Spleen (tissue), 11 donors: ENCODE measurements around the gene CER1. TPM values are rescaled to one million over a fixed set of nuclear protein-coding genes. Genes with fewer than 3 reads are reported as not detected.

Source experiments
- DNase-seq: peaks from one replicate; pipeline ENCODE4 v3.0.0-alpha.2; 2020
- H3K27ac ChIP-seq, 8 donors: fragments of 200-600 bp; sonication (generic) in 7 of 8; 1 replicate in 4 of 8; 2 replicates in 4 of 8; pipeline versions ENCODE4 v1.5.0 to v1.8.0; 2016 to 2021; ENCODE audit warnings: inconsistent platforms in 4 of 8, mild to moderate bottlenecking in 4 of 8, moderate library complexity in 1 of 8
- H3K27me3 ChIP-seq, 7 donors: fragments of 200-600 bp; sonication (generic) in 6 of 7; replicated peaks in 1 of 7; 1 replicate in 4 of 7; 2 replicates in 3 of 7; pipeline versions ENCODE4 v1.5.0 to v1.8.0; 2016 to 2021; ENCODE audit warnings: inconsistent platforms in 3 of 7, mild to moderate bottlenecking in 1 of 7
- H3K36me3 ChIP-seq, 6 donors: fragments of 200-600 bp; sonication (generic) in 5 of 6; 1 replicate in 4 of 6; 2 replicates in 2 of 6; pipeline versions ENCODE4 v1.5.0 to v1.8.0; 2016 to 2021; ENCODE audit warnings: inconsistent platforms in 2 of 6
- H3K4me1 ChIP-seq, 6 donors: fragments of 200-600 bp; sonication (generic) in 5 of 6; 1 replicate in 3 of 6; 2 replicates in 3 of 6; pipeline versions ENCODE4 v1.5.0 to v1.8.0; 2016 to 2021; ENCODE audit warnings: inconsistent platforms in 3 of 6
- H3K4me3 ChIP-seq, 8 donors: fragments of 200-600 bp; sonication (generic) in 7 of 8; 1 replicate in 4 of 8; 2 replicates in 4 of 8; pipeline versions ENCODE4 v1.5.0 to v1.8.0; 2016 to 2021; ENCODE audit warnings: inconsistent platforms in 4 of 8, mild to moderate bottlenecking in 4 of 8, moderate library complexity in 2 of 8
- H3K9me3 ChIP-seq, 8 donors: fragments of 200-600 bp; sonication (generic) in 7 of 8; 1 replicate in 4 of 8; 2 replicates in 4 of 8; pipeline versions ENCODE4 v1.5.0 to v1.8.0; 2016 to 2021; ENCODE audit warnings: inconsistent platforms in 4 of 8
- POLR2A ChIP-seq, 3 donors: fragments of 450-650 bp; IDR thresholded peaks; one replicate each; pipeline ENCODE4 v1.5.1; 2017; ENCODE audit warnings: antibody characterized with exemption in 3 of 3, mild to moderate bottlenecking in 1 of 3
- POLR2AphosphoS5 ChIP-seq, 3 donors: sonication (generic); formaldehyde crosslinking; IDR thresholded peaks; one replicate each; pipeline ENCODE4 v1.5.1; 2017; ENCODE audit warnings: antibody characterized with exemption in 3 of 3
- WGBS, 5 donors: extraction: QIAGEN DNeasy Blood & Tissue Kit in 3 of 5; methylation state at CpG; one replicate each; pipeline versions ENCODE4 v1.1.5 to v1.1.7; 2013 to 2018; 5-methylcytosine and 5-hydroxymethylcytosine counted together
- intact Hi-C: fragments of 100-400 bp; cut with DNase I; formaldehyde crosslinking; loops from one replicate; pipeline ENCODE4 v1.15.0; 2023; ENCODE audit warnings: low total_unique reads
- polyA plus RNA-seq, 3 donors: library from polyadenylated mRNA; stranded (reverse); fragments of 200-250 nt; gene quantifications; one replicate each; pipeline ENCODE4 v1.2.1, GENCODE V29; 2013
- total RNA-seq, 7 donors: library from RNA; depleted of rRNA in 3 of 7; stranded (reverse); fragments of >200 nt in 3 of 7; fragmentation: NEBNext Ultra II Directional in 4 of 7; extraction: Animal tissue kit (Norgen Biotek cat#: 25700) in 4 of 7; gene quantifications; one replicate each; pipeline versions ENCODE4 v1.1.0 to v1.2.1, GENCODE V29; 2016 to 2021
- TF ChIP-seq, protein P1 (sequence below), 11 experiments: fragments of 200-600 bp in 7 of 11; fragments of 450-650 bp in 4 of 11; sonication (generic) in 4 of 11; IDR thresholded peaks in 8 of 11; conservative IDR thresholded peaks in 3 of 11; 1 replicate in 7 of 11; 2 replicates in 4 of 11; pipeline versions ENCODE4 v1.4.0 to v1.8.0; 2016 to 2021; ENCODE audit warnings: antibody characterized with exemption in 11 of 11, inconsistent platforms in 4 of 11, mild to moderate bottlenecking in 1 of 11
- donor health status: healthy with polysubstance abuse.
- donor health status: DM: no; HTN: no; CAD: no; lungs with moderate emphysema.
- donor health status: DM: no; HTN: no; CAD: no.
- donor health status: Bipolar disorder and iron deficiency.
- donor health status: healthy.
- donor health status: DM: no; HTN: no; CAD: no.
- donor health status: DM: yes; HTN: yes; CAD: no.

CER1 gene
- total and polyA plus RNA-seq, 10 donors: not detected

- H3K36me3 ChIP-seq: no peaks in the 10 kb centered on the region
- no peak for TF ChIP-seq POLR2A (IDR thresholded peaks at IDR 0.05)
- no peak for TF ChIP-seq POLR2AphosphoS5 (IDR thresholded peaks at IDR 0.05)
- TF ChIP-seq, protein P1, sequence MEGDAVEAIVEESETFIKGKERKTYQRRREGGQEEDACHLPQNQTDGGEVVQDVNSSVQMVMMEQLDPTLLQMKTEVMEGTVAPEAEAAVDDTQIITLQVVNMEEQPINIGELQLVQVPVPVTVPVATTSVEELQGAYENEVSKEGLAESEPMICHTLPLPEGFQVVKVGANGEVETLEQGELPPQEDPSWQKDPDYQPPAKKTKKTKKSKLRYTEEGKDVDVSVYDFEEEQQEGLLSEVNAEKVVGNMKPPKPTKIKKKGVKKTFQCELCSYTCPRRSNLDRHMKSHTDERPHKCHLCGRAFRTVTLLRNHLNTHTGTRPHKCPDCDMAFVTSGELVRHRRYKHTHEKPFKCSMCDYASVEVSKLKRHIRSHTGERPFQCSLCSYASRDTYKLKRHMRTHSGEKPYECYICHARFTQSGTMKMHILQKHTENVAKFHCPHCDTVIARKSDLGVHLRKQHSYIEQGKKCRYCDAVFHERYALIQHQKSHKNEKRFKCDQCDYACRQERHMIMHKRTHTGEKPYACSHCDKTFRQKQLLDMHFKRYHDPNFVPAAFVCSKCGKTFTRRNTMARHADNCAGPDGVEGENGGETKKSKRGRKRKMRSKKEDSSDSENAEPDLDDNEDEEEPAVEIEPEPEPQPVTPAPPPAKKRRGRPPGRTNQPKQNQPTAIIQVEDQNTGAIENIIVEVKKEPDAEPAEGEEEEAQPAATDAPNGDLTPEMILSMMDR (IDR thresholded peaks at IDR 0.05 in 8 of 11, conservative IDR thresholded peaks at IDR 0.05 in 3 of 11): no peak
- peaks cover 0 to 5% (median 0%) of the 10 kb centered on the region in 7 donors for H3K27me3 ChIP-seq
- 79 to 96% (median 89%) methylated on average over 1 of the region's 1 CpG for WGBS, 5 donors
- H3K9me3 ChIP-seq: no peaks in the 10 kb centered on the region
- H3K4me3 ChIP-seq: no peak overlapping the region
- H3K4me1 ChIP-seq: no peaks in the 10 kb centered on the region
- intact Hi-C loops: no loop called here
- DNase-seq: no peak
- no peak overlapping the region for H3K27ac ChIP-seq
These were observed 30.3 kb upstream of the CER1 start for GRCh38 chr9:14752871-14753270.

- WGBS, 5 donors: 56 to 76% (median 72%) methylated on average over 1 of the region's 1 CpG
- peaks cover 0 to 5% (median 0%) of the 10 kb centered on the region in 7 donors for H3K27me3 ChIP-seq
- no peaks in the 10 kb centered on the region for H3K4me1 ChIP-seq
- no peak overlapping the region for H3K27ac ChIP-seq
- intact Hi-C loops: no loop called here
- no peaks in the 10 kb centered on the region for H3K36me3 ChIP-seq
- no peak overlapping the region for H3K4me3 ChIP-seq
- H3K9me3 ChIP-seq: no peaks in the 10 kb centered on the region
- TF ChIP-seq POLR2A (IDR thresholded peaks at IDR 0.05) (no peak), POLR2AphosphoS5 (IDR thresholded peaks at IDR 0.05) (no peak)
- TF ChIP-seq, protein P1 (IDR thresholded peaks at IDR 0.05 in 8 of 11, conservative IDR thresholded peaks at IDR 0.05 in 3 of 11): no peak
- no peak for DNase-seq
These were observed 29.7 kb upstream of the CER1 start for GRCh38 chr9:14752271-14752670.

DNA sequence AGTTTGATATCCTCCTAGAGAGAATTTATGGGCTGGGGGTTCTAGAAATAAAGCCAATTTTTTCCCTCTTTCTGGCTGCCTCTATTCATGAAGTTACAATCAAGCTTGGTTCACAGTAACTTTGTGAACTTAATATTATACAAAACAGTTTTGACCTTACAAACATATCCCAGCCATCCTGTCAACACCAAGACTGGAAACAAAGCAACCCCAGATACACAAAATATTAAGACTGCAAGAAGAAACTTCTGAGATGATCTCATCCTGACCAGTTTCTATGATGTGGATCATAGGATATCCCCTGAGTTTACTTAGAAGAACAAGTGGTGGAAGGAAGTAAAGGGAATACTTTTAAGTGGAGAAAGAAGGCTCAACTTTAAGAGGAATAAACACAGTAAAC is 28.3 kb upstream of the CER1 start:
- TF ChIP-seq POLR2A (IDR thresholded peaks at IDR 0.05) (no peak), POLR2AphosphoS5 (IDR thresholded peaks at IDR 0.05) (no peak)
- TF ChIP-seq, protein P1 (IDR thresholded peaks at IDR 0.05 in 8 of 11, conservative IDR thresholded peaks at IDR 0.05 in 3 of 11): no peak

GRCh38 chr9:14749741-14750211 is 27.2 kb upstream of the CER1 start:
- H3K9me3 ChIP-seq: peaks cover 0 to 1% (median 0%) of the 10 kb centered on the region in 8 donors
- H3K27me3 ChIP-seq: peaks cover 0 to 5% (median 0%) of the 10 kb centered on the region in 7 donors
- intact Hi-C loops: no loop called here
- H3K4me1 ChIP-seq: no peaks in the 10 kb centered on the region
- H3K4me3 ChIP-seq: no peak overlapping the region
- no peak overlapping the region for H3K27ac ChIP-seq
- 63 to 68% (median 65%) methylated on average over 9 of the region's 9 CpGs for WGBS, 5 donors
- TF ChIP-seq POLR2AphosphoS5 (IDR thresholded peaks at IDR 0.05): no peak
- TF ChIP-seq, protein P1 (IDR thresholded peaks at IDR 0.05 in 8 of 11, conservative IDR thresholded peaks at IDR 0.05 in 3 of 11): no peak
- TF ChIP-seq POLR2A (IDR thresholded peaks at IDR 0.05): no peak
- no peak for DNase-seq
- no peaks in the 10 kb centered on the region for H3K36me3 ChIP-seq

More for the DNA sequence above, 28.3 kb upstream of the CER1 start:
- no peaks in the 10 kb centered on the region for H3K36me3 ChIP-seq
- peaks cover 0 to 5% (median 0%) of the 10 kb centered on the region in 7 donors for H3K27me3 ChIP-seq
- H3K27ac ChIP-seq: no peak overlapping the region
- no peaks in the 10 kb centered on the region for H3K4me1 ChIP-seq
- H3K9me3 ChIP-seq: no peaks in the 10 kb centered on the region
- DNase-seq: no peak
- intact Hi-C loops: no loop called here
- H3K4me3 ChIP-seq: no peak overlapping the region
